Psoas muscle (tissue), 8 donors: ENCODE measurements around the gene ADAMTS13. TPM values are rescaled to one million over a fixed set of nuclear protein-coding genes. Genes with fewer than 3 reads are reported as not detected.

ENCODE experiments used
- ATAC-seq, 4 donors: fragments of 200-7000 bp; cut with Tn5 transposase; one replicate each; pipeline ENCODE4 v1.9.1; 2020; ENCODE audit warnings: moderate library complexity in 3 of 4, mild to moderate bottlenecking in 2 of 4
- DNase-seq, 2 donors: peaks; one replicate each; pipeline ENCODE4 v3.0.0-alpha.2; 2020
- H3K27ac ChIP-seq: fragments of 200-600 bp; one replicate; pipeline ENCODE4 v1.8.0; 2022
- H3K27me3 ChIP-seq, 3 donors: fragments of 200-600 bp in 1 of 3; one replicate each; pipeline versions ENCODE4 v1.6.1 to v1.8.0; 2013 to 2022; ENCODE audit warnings: low read length in 2 of 3, mild to moderate bottlenecking in 2 of 3, moderate library complexity in 1 of 3; ENCODE audit not compliant: insufficient read depth in 3 of 3
- H3K36me3 ChIP-seq, 2 donors: fragments of 200-600 bp in 1 of 2; one replicate each; pipeline versions ENCODE4 v1.6.1 to v1.8.0; 2013 to 2022; ENCODE audit warnings: low read depth in 1 of 2, mild to moderate bottlenecking in 1 of 2, moderate library complexity in 1 of 2; ENCODE audit not compliant: insufficient read depth in 1 of 2
- H3K4me1 ChIP-seq: fragments of 200-600 bp; one replicate; pipeline ENCODE4 v1.8.0; 2022
- H3K4me3 ChIP-seq: fragments of 200-600 bp; one replicate; pipeline ENCODE4 v1.8.0; 2022; ENCODE audit warnings: mild to moderate bottlenecking
- H3K9me3 ChIP-seq: fragments of 200-600 bp; one replicate; pipeline ENCODE4 v1.8.0; 2022
- CTCF ChIP-seq: fragments of 200-600 bp; IDR thresholded peaks from one replicate; pipeline ENCODE4 v1.8.0; 2022; ENCODE audit warnings: antibody characterized with exemption
- WGBS, 3 donors: extraction: QIAGEN DNeasy Blood & Tissue Kit; methylation state at CpG; one replicate each; pipeline versions ENCODE4 v1.1.6 to v1.1.7; 2013; 5-methylcytosine and 5-hydroxymethylcytosine counted together
- intact Hi-C, 2 donors: fragments of 100-400 bp; cut with DNase I; formaldehyde crosslinking; loops; one replicate each; pipeline versions ENCODE4 v1.11.0 to v1.14.2; 2022
- polyA plus RNA-seq, 3 donors: library from polyadenylated mRNA; stranded (reverse); fragments of 200-250 nt; gene quantifications; one replicate each; pipeline ENCODE4 v1.2.3, GENCODE V29; 2013
- total RNA-seq, 4 donors: library from RNA; stranded (reverse); fragmentation: NEBNext Ultra II Directional in 2 of 4; extraction: Animal tissue kit (Norgen Biotek cat#: 25700) in 2 of 4; gene quantifications; one replicate each; pipeline versions ENCODE4 v1.2.1 to v1.2.4, GENCODE V29; 2021 to 2023
- donor health status: healthy with polysubstance abuse.
- donor health status: DM: no; HTN: no; CAD: no; lungs with moderate emphysema.
- donor health status: Bipolar disorder and iron deficiency.
- donor health status: healthy.
- donor health status: DM: yes; HTN: yes; CAD: no.
- donor health status: DM: no; HTN: no; CAD: no.
- donor health status: DM: no; HTN: no; CAD: no.
- donor health status: DM: yes; HTN: yes; CAD: no.

The ADAMTS13 gene
- total and polyA plus RNA-seq, 7 donors: 0.73 to 6.7 (median 2.5) TPM

GRCh38 chr9:133429641-133430161, 7.5 kb downstream of the ADAMTS13 start:
- Histone ChIP-seq H3K27ac (no peak overlapping the region), H3K36me3 (no peaks in the 10 kb centered on the region), H3K4me3 (no peak overlapping the region), H3K4me1 (no peaks in the 10 kb centered on the region), H3K27me3 (peaks cover 0 to 12% (median 5%) of the 10 kb centered on the region in 3 donors), H3K9me3 (no peaks in the 10 kb centered on the region)
- intact Hi-C loops: no loop called here
- ATAC-seq (no peak), DNase-seq (no peak)
- 35 to 48% (median 38%) methylated on average over 46 to 49 of the region's 49 CpGs for WGBS, 3 donors
- no peak for TF ChIP-seq CTCF

- no peak overlapping the region for H3K27ac ChIP-seq
- H3K27me3 ChIP-seq: peaks cover 0 to 12% (median 5%) of the 10 kb centered on the region in 3 donors
- TF ChIP-seq CTCF: no peak
- no peaks in the 10 kb centered on the region for H3K36me3 ChIP-seq
- no peak for DNase-seq
- H3K9me3 ChIP-seq: no peaks in the 10 kb centered on the region
- H3K4me3 ChIP-seq: no peak overlapping the region
- no peak for ATAC-seq
- WGBS, 3 donors: 95 to 100% (median 98%) methylated on average over 1 of the region's 1 CpG
- intact Hi-C loops: no loop called here
- no peaks in the 10 kb centered on the region for H3K4me1 ChIP-seq
These were observed 8.1 kb downstream of the ADAMTS13 start for GRCh38 chr9:133430244-133430643.

GRCh38 chr9:133433351-133433843, 11.2 kb downstream of the ADAMTS13 start:
- Histone ChIP-seq H3K36me3 (no peaks in the 10 kb centered on the region), H3K4me3 (no peak overlapping the region), H3K27me3 (peaks cover 0 to 4% (median 2%) of the 10 kb centered on the region in 3 donors), H3K9me3 (no peaks in the 10 kb centered on the region), H3K27ac (no peak overlapping the region), H3K4me1 (no peaks in the 10 kb centered on the region)
- DNase-seq (no peak), ATAC-seq (no peak)
- intact Hi-C loops: no loop called here
- whole genome bisulfite sequencing, 3 donors: 83 to 88% (median 85%) methylated on average over 11 of the region's 11 CpGs
- no peak for TF ChIP-seq CTCF

- Histone ChIP-seq H3K4me1 (no peaks in the 10 kb centered on the region), H3K9me3 (no peaks in the 10 kb centered on the region), H3K36me3 (peaks cover 0 to 3% of the 10 kb centered on the region in 2 donors), H3K27ac (no peak overlapping the region), H3K27me3 (no peaks in the 10 kb centered on the region), H3K4me3 (no peak overlapping the region)
- no peak for ATAC-seq
- TF ChIP-seq CTCF: no peak
- intact Hi-C loops: no loop called here
- 79 to 87% (median 82%) methylated on average over 16 of the region's 16 CpGs for WGBS, 3 donors
- DNase-seq: no peak
These were observed 14.5 kb downstream of the ADAMTS13 start for GRCh38 chr9:133436681-133437080.
